Keratinocyte (primary cell): ENCODE data around the gene LRBA.

ENCODE experiments used
- EZH2 ChIP-seq: IDR thresholded peaks from one replicate; pipeline ENCODE4 v1.6.1; 2012; ENCODE audit warnings: inconsistent platforms, mild to moderate bottlenecking, low read length, moderate library complexity
- TF ChIP-seq, protein P1 (sequence below), 3 experiments: IDR thresholded peaks in 1 of 3; conservative IDR thresholded peaks in 1 of 3; optimal IDR thresholded peaks in 1 of 3; 2 replicates in 2 of 3; 3 replicates in 1 of 3; pipeline versions ENCODE3 to v1.5.1; 2011; ENCODE audit warnings: low read length in 3 of 3, mild to moderate bottlenecking in 3 of 3, moderate library complexity in 2 of 3, control low read depth in 1 of 3, inconsistent platforms in 1 of 3; ENCODE audit not compliant: insufficient read depth in 2 of 3; ENCODE audit errors: extremely low read depth in 1 of 3

DNA sequence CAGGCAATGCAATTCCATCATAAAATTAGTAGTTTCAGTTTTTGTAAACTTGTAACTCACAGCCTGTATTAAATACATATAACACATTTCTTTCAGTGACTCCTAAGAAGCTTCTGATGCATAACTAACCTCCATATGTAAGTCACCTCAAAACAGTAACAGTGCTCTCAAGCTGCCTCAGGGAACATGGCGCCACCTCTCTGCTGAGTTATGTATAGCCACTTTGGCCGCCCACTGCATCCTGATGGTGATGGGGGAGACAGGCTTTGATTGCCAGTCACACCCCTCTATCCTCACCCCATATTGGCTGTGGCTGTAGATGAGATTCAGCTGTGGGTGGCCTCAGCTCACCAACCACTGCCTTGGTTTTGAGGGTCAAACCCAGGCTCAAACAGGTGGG lies 54.3 kb downstream of the LRBA start:
- TF ChIP-seq, protein P1, sequence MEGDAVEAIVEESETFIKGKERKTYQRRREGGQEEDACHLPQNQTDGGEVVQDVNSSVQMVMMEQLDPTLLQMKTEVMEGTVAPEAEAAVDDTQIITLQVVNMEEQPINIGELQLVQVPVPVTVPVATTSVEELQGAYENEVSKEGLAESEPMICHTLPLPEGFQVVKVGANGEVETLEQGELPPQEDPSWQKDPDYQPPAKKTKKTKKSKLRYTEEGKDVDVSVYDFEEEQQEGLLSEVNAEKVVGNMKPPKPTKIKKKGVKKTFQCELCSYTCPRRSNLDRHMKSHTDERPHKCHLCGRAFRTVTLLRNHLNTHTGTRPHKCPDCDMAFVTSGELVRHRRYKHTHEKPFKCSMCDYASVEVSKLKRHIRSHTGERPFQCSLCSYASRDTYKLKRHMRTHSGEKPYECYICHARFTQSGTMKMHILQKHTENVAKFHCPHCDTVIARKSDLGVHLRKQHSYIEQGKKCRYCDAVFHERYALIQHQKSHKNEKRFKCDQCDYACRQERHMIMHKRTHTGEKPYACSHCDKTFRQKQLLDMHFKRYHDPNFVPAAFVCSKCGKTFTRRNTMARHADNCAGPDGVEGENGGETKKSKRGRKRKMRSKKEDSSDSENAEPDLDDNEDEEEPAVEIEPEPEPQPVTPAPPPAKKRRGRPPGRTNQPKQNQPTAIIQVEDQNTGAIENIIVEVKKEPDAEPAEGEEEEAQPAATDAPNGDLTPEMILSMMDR (optimal IDR thresholded peaks at IDR 0.05 in 1 of 3, IDR thresholded peaks at IDR 0.05 in 1 of 3, conservative IDR thresholded peaks at IDR 0.05 in 1 of 3; ENCODE audit: extremely low read depth in 1 of 3, insufficient read depth in 2 of 3, low read length in 3 of 3) = peak; percentile 70 to 96 (median 89)
- no peak for TF ChIP-seq EZH2
